22Rv1 (cell line): ENCODE results near the gene CDK5RAP1.

Source experiments
- H3K27ac ChIP-seq: fragments of 450-650 bp; 2 replicates; pipeline ENCODE4 v1.5.1; 2017
- CTCF ChIP-seq: fragments of 450-650 bp; IDR thresholded peaks from 2 replicates; pipeline ENCODE4 v1.5.1; 2017; ENCODE audit warnings: mild to moderate bottlenecking
- ZFX ChIP-seq: fragments of 450-650 bp; IDR thresholded peaks from 2 replicates; pipeline ENCODE4 v1.6.1; 2017; ENCODE audit warnings: antibody characterized with exemption, borderline replicate concordance

The CDK5RAP1 gene

GRCh38 chr20:33337119-33337518 lies 64.2 kb downstream of the CDK5RAP1 start:
- TF ChIP-seq CTCF, result peak; percentile 48
- no peak for TF ChIP-seq ZFX
- H3K27ac ChIP-seq, result no peak overlapping the region

- no peak overlapping the region for H3K27ac ChIP-seq
- TF ChIP-seq CTCF, result no peak
- no peak for TF ChIP-seq ZFX
These were observed 64.9 kb downstream of the CDK5RAP1 start for GRCh38 chr20:33336375-33336774.

- TF ChIP-seq ZFX, result no peak
- H3K27ac ChIP-seq, result no peak overlapping the region
These were observed 67.2 kb downstream of the CDK5RAP1 start for GRCh38 chr20:33334111-33334510.

GRCh38 chr20:33333616-33334015 lies 67.7 kb downstream of the CDK5RAP1 start:
- TF ChIP-seq ZFX, result no peak
- TF ChIP-seq CTCF, result no peak

GRCh38 chr20:33332905-33333456 lies 68.3 kb downstream of the CDK5RAP1 start:
- H3K27ac ChIP-seq, result no peak overlapping the region
- TF ChIP-seq ZFX (no peak), CTCF (no peak)

More at GRCh38 chr20:33333616-33334015, 67.7 kb downstream of the CDK5RAP1 start:
- H3K27ac ChIP-seq, result no peak overlapping the region

GRCh38 chr20:33328157-33329137 lies 72.9 kb downstream of the CDK5RAP1 start:
- no peak overlapping the region for H3K27ac ChIP-seq
- TF ChIP-seq ZFX (no peak), CTCF (no peak)

GRCh38 chr20:33325350-33325749 lies 76.0 kb downstream of the CDK5RAP1 start:
- no peak overlapping the region for H3K27ac ChIP-seq
- no peak for TF ChIP-seq CTCF
- TF ChIP-seq ZFX, result no peak
